DND-41 (cell line): ENCODE measurements around the gene BRK1.
"Not testable (repeated sequence)": the region's sequence is repeated elsewhere in the genome, so short reads cannot be mapped to it uniquely, and the experiment has no call there.

Experiments used
- ATAC-seq: fragments of 200-7000 bp; cut with Tn5 transposase; 3 replicates; pipeline ENCODE4 v1.9.1; 2021; ENCODE audit warnings: low read depth; ENCODE audit not compliant: insufficient read depth
- DNase-seq: peaks from one replicate; pipeline ENCODE4 v3.0.0-alpha.2; 2020
- H2AFZ ChIP-seq: 2 replicates; pipeline ENCODE4 v1.6.0; 2012; ENCODE audit warnings: low read depth, low read length
- H3K27ac ChIP-seq: 2 replicates; pipeline ENCODE4 v1.5.1; 2012; ENCODE audit warnings: low read length, inconsistent platforms
- H3K27me3 ChIP-seq: fragments of 200-600 bp; sonication (generic); 2 replicates; pipeline ENCODE4 v1.6.0; 2012; ENCODE audit warnings: low read length, mild to moderate bottlenecking, inconsistent platforms; ENCODE audit not compliant: insufficient read depth, poor library complexity
- H3K36me3 ChIP-seq: 2 replicates; pipeline ENCODE4 v1.5.1; 2012; ENCODE audit warnings: low read length, inconsistent platforms; ENCODE audit not compliant: insufficient read depth
- H3K4me1 ChIP-seq: 2 replicates; pipeline ENCODE4 v1.5.1; 2012; ENCODE audit warnings: mild to moderate bottlenecking, low read length; ENCODE audit not compliant: insufficient read depth
- H3K4me2 ChIP-seq: 2 replicates; pipeline ENCODE4 v1.6.0; 2012; ENCODE audit warnings: mild to moderate bottlenecking, moderate library complexity, low read length, inconsistent platforms; ENCODE audit not compliant: insufficient read depth
- H3K4me3 ChIP-seq, 2 experiments: fragments of 200-600 bp in 1 of 2; shearing (Covaris generic) in 1 of 2; 2 replicates each; pipeline ENCODE4 v1.5.1; 2012 to 2016; ENCODE audit warnings: inconsistent platforms in 2 of 2, low read length in 2 of 2, mild to moderate bottlenecking in 2 of 2, low read depth in 1 of 2, moderate library complexity in 1 of 2
- H3K79me2 ChIP-seq: 2 replicates; pipeline ENCODE4 v1.6.0; 2012; ENCODE audit warnings: low read length, inconsistent platforms; ENCODE audit not compliant: insufficient read depth
- H3K9ac ChIP-seq: 2 replicates; pipeline ENCODE4 v1.6.0; 2012; ENCODE audit warnings: low read depth, mild to moderate bottlenecking, inconsistent platforms, low read length, moderate library complexity
- H3K9me3 ChIP-seq: 2 replicates; pipeline ENCODE4 v1.5.1; 2012; ENCODE audit warnings: low read length, moderate library complexity, mild to moderate bottlenecking, inconsistent platforms; ENCODE audit not compliant: insufficient read depth, severe bottlenecking
- H4K20me1 ChIP-seq: 2 replicates; pipeline ENCODE4 v1.6.0; 2012; ENCODE audit warnings: low read length; ENCODE audit not compliant: insufficient read depth
- EZH2 ChIP-seq: IDR thresholded peaks from 3 replicates; pipeline ENCODE4 v1.6.1; 2012; ENCODE audit warnings: borderline replicate concordance, low read depth, mild to moderate bottlenecking, moderate library complexity, low read length, inconsistent platforms; ENCODE audit not compliant: severe bottlenecking
- TF ChIP-seq, protein P1 (sequence below): IDR thresholded peaks from 2 replicates; pipeline ENCODE4 v1.5.1; 2012; ENCODE audit warnings: borderline replicate concordance, low read length, moderate library complexity, mild to moderate bottlenecking; ENCODE audit not compliant: poor library complexity, severe bottlenecking; ENCODE audit errors: extremely low read depth

The BRK1 gene

DNA sequence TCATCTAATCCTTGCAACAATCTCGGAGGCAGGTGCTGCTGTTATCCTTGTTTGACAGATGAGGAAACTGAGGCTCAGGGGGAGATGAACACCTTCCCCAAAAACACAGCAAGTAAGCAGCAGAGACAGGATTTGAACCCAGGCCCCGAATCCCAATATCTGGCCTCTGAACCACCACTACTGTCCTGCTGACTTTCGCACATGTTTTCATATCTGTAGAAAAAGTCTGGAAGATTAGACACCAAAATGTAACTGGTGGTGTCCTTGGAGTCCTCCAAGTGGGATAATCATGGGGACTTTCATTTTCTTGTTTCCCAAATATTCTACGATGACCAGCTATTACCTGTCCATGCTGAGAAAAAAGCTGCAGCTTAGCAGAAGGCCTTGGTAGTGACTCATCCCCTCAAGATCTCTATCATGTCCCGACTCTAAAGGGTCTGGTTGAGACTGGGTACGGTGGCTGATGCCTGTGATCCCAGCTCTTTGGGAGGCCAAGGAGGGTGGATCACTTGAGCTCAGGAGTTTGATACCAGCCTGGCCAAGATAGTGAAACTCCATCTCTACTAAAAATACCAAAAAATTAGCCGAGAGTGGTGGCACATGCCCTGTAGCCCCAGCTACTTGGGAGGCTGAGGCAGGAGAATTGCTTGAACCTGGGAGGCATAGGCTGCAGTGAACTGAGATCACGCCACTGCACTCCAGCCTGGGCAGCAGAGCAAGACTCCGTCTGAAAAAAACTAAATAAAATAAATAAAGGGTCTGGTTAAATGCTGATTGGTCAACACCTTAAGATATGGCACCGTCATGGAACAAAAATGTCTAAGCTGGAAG, 57.8 kb downstream of the BRK1 start:
- no peak for TF ChIP-seq EZH2
- TF ChIP-seq, protein P1, sequence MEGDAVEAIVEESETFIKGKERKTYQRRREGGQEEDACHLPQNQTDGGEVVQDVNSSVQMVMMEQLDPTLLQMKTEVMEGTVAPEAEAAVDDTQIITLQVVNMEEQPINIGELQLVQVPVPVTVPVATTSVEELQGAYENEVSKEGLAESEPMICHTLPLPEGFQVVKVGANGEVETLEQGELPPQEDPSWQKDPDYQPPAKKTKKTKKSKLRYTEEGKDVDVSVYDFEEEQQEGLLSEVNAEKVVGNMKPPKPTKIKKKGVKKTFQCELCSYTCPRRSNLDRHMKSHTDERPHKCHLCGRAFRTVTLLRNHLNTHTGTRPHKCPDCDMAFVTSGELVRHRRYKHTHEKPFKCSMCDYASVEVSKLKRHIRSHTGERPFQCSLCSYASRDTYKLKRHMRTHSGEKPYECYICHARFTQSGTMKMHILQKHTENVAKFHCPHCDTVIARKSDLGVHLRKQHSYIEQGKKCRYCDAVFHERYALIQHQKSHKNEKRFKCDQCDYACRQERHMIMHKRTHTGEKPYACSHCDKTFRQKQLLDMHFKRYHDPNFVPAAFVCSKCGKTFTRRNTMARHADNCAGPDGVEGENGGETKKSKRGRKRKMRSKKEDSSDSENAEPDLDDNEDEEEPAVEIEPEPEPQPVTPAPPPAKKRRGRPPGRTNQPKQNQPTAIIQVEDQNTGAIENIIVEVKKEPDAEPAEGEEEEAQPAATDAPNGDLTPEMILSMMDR, result no peak
- Histone ChIP-seq H2AFZ (no peak overlapping the region), H3K4me2 (no peak overlapping the region), H3K4me1 (no peaks in the 10 kb centered on the region), H3K27me3 (no peaks in the 10 kb centered on the region), H3K36me3 (no peaks in the 10 kb centered on the region), H3K4me3 (no peak overlapping the region), H4K20me1 (no peaks in the 10 kb centered on the region), H3K9ac (no peak overlapping the region), H3K9me3 (peaks cover 14% of the 10 kb centered on the region), H3K79me2 (no peaks in the 10 kb centered on the region), H3K27ac (no peak overlapping the region)
- DNase-seq (no peak), ATAC-seq (no peak)

DNA sequence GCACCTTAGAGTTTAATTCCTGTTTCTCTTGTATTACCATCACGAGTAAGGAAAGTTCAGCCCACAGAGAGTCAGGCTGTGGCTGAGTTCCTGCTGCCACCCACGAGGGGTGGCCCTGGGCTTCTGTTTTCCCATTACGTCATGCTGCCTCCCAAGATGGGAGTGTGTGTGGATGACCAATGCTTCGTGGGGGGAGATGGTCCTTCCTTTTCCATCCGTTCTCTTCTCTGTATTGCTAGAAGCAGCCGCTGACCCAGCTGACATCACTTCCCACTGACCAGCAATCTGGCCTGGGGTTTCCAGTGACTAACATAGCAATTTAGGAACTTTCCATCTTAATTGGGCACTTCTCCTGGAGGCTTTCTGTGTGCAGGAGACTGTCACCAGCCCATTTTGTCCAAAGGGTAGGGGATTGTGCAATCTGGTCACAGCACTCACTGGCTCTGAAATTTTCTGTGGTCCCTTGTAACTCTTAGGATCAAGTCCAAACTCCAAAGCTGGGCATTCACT, 58.5 kb downstream of the BRK1 start:
- Histone ChIP-seq H2AFZ (no peak overlapping the region), H3K4me2 (no peak overlapping the region), H3K4me1 (no peaks in the 10 kb centered on the region), H3K4me3 (no peak overlapping the region), H4K20me1 (no peaks in the 10 kb centered on the region), H3K9ac (no peak overlapping the region), H3K36me3 (no peaks in the 10 kb centered on the region), H3K27me3 (no peaks in the 10 kb centered on the region), H3K79me2 (no peaks in the 10 kb centered on the region), H3K27ac (no peak overlapping the region), H3K9me3 (peaks cover 8% of the 10 kb centered on the region)
- ATAC-seq (no peak), DNase-seq (no peak)
- no peak for TF ChIP-seq EZH2
- TF ChIP-seq, protein P1, result no peak

DNA sequence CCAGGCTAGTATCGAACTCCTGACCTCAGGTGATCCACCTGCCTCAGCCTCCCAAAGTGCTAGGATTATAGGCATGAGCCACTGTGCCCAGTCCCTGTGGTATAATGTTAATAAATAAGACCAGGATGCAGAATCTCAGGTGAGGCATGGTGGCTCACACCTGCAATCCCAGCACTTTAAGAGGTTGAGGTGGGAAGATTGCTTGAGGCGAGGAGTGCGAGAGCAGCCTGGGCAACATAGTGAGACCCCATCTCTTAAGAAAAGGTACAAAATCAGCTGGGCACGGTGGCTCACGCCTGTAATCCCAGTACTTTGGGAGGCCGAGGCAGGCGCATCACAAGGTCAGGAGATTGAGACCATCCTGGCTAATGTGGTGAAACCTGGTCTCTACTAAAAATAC, 59.9 kb downstream of the BRK1 start:
- H3K4me3 ChIP-seq, H3K4me2 ChIP-seq, H3K9me3 ChIP-seq, DNase-seq, H3K27ac ChIP-seq, H3K27me3 ChIP-seq, H2AFZ ChIP-seq, H3K9ac ChIP-seq, H3K79me2 ChIP-seq, H3K4me1 ChIP-seq, ATAC-seq, H4K20me1 ChIP-seq, H3K36me3 ChIP-seq: not testable (repeated sequence)

DNA sequence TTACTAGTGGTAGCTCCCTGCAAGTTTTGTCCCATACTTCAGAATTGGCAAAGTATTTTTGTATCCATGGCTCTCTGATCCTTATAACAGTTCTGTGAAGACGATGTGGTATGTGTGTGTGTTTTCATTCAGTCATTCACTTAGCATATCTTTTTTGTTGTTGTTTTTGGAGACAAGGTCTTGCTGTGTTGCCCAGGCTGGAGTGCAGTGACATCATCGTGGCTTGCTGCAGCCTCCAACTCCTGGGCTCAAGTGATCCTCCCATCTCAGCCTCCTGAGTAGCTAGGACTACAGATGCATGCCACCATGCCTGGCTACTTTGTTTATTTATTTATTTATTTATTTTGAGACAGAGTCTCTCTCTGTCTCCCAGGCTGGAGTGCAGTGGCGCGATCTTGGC, 60.7 kb downstream of the BRK1 start:
- not testable (repeated sequence) for DNase-seq, H2AFZ ChIP-seq, H4K20me1 ChIP-seq, H3K36me3 ChIP-seq, H3K27me3 ChIP-seq, ATAC-seq, H3K9ac ChIP-seq, H3K4me3 ChIP-seq, H3K79me2 ChIP-seq, H3K4me1 ChIP-seq, H3K27ac ChIP-seq, H3K9me3 ChIP-seq, H3K4me2 ChIP-seq
